Keratinocyte (primary cell): ENCODE measurements around the gene MED17.

Experiments used
- EZH2 ChIP-seq: IDR thresholded peaks from one replicate; pipeline ENCODE4 v1.6.1; 2012; ENCODE audit warnings: inconsistent platforms, mild to moderate bottlenecking, low read length, moderate library complexity
- TF ChIP-seq, protein P1 (sequence below), 3 experiments: IDR thresholded peaks in 1 of 3; conservative IDR thresholded peaks in 1 of 3; optimal IDR thresholded peaks in 1 of 3; 2 replicates in 2 of 3; 3 replicates in 1 of 3; pipeline versions ENCODE3 to v1.5.1; 2011; ENCODE audit warnings: low read length in 3 of 3, mild to moderate bottlenecking in 3 of 3, moderate library complexity in 2 of 3, control low read depth in 1 of 3, inconsistent platforms in 1 of 3; ENCODE audit not compliant: insufficient read depth in 2 of 3; ENCODE audit errors: extremely low read depth in 1 of 3

- TF ChIP-seq, protein P1, sequence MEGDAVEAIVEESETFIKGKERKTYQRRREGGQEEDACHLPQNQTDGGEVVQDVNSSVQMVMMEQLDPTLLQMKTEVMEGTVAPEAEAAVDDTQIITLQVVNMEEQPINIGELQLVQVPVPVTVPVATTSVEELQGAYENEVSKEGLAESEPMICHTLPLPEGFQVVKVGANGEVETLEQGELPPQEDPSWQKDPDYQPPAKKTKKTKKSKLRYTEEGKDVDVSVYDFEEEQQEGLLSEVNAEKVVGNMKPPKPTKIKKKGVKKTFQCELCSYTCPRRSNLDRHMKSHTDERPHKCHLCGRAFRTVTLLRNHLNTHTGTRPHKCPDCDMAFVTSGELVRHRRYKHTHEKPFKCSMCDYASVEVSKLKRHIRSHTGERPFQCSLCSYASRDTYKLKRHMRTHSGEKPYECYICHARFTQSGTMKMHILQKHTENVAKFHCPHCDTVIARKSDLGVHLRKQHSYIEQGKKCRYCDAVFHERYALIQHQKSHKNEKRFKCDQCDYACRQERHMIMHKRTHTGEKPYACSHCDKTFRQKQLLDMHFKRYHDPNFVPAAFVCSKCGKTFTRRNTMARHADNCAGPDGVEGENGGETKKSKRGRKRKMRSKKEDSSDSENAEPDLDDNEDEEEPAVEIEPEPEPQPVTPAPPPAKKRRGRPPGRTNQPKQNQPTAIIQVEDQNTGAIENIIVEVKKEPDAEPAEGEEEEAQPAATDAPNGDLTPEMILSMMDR (optimal IDR thresholded peaks at IDR 0.05 in 1 of 3, IDR thresholded peaks at IDR 0.05 in 1 of 3, conservative IDR thresholded peaks at IDR 0.05 in 1 of 3; ENCODE audit: extremely low read depth in 1 of 3, insufficient read depth in 2 of 3, low read length in 3 of 3) = no peak
- TF ChIP-seq EZH2 = no peak
Measured at GRCh38 chr11:93751001-93751400, 33.1 kb upstream of the MED17 start.
